Neural cell (in vitro differentiated cells): Measurements from ENCODE around the gene IREB2.

Experiments
- EP300 ChIP-seq: fragments of 450-650 bp; conservative IDR thresholded peaks from 2 replicates; pipeline ENCODE4 v1.6.1; 2014; ENCODE audit warnings: antibody characterized with exemption, mild to moderate bottlenecking, moderate library complexity; ENCODE audit not compliant: poor library complexity, severe bottlenecking
- RAD21 ChIP-seq: fragments of 450-650 bp; conservative IDR thresholded peaks from 2 replicates; pipeline ENCODE4 v1.6.1; 2014; ENCODE audit warnings: antibody characterized with exemption, mild to moderate bottlenecking, moderate library complexity
- TF ChIP-seq, protein P1 (sequence below): fragments of 450-650 bp; IDR thresholded peaks from 2 replicates; pipeline ENCODE4 v1.5.1; 2014; ENCODE audit warnings: antibody characterized with exemption, mild to moderate bottlenecking, moderate library complexity; ENCODE audit not compliant: poor library complexity, severe bottlenecking

DNA sequence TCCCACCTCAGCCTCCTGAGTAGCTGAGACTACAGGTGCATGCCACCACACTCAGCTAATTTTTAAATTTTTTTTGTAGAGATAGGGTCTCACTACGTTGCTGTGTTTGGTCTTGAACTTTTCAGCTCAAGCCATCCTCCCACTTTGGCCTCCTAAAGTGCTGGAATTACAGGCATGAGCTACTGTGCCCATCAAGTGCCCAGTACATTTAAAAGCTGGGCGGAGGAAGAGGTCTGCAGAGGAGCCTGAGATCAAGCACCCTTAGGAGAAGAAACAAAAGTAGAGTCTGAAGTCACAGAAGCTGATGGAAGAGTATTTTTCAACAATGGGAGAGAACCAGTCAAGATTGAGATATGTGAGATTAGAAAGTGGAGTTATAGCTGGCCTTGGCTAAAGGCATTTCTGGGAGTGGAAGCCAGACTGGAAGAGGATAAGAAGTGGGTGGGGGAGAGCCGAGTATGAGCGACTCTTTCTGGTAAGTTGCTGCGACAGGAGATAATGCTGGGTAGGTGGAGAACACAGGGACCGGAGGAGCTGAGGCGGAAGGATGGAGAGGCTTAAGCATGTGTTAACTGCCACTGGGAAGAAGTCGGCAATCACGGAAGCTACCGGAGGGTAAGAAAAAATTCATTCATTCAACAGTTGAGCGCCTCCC is 782 bp upstream of the IREB2 start:
- TF ChIP-seq, protein P1, sequence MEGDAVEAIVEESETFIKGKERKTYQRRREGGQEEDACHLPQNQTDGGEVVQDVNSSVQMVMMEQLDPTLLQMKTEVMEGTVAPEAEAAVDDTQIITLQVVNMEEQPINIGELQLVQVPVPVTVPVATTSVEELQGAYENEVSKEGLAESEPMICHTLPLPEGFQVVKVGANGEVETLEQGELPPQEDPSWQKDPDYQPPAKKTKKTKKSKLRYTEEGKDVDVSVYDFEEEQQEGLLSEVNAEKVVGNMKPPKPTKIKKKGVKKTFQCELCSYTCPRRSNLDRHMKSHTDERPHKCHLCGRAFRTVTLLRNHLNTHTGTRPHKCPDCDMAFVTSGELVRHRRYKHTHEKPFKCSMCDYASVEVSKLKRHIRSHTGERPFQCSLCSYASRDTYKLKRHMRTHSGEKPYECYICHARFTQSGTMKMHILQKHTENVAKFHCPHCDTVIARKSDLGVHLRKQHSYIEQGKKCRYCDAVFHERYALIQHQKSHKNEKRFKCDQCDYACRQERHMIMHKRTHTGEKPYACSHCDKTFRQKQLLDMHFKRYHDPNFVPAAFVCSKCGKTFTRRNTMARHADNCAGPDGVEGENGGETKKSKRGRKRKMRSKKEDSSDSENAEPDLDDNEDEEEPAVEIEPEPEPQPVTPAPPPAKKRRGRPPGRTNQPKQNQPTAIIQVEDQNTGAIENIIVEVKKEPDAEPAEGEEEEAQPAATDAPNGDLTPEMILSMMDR: no peak
- TF ChIP-seq EP300: no peak
- TF ChIP-seq RAD21: no peak
